Measurements from ENCODE around the gene MUC4.

DNA sequence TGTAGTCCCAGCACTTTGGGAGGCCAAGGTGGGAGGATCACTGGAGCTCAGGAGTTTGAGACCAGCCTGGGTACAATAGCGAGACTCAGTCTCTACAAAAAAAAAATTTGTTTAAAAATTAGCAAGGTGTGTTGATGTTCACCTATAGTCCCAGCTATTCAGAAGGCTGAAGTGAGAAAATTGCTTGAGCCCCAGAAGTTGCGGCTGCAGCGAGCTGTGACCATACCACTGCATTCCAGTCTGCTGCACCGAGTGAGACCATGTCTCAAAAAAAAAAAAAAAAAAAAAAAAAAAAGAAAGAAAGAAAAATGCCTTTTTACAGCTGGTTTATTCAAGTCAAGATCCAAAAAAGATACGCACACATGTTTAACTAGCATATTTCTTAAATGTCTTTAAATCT, 108.0 kb downstream of the MUC4 start:
- TF ChIP-seq, protein P1, sequence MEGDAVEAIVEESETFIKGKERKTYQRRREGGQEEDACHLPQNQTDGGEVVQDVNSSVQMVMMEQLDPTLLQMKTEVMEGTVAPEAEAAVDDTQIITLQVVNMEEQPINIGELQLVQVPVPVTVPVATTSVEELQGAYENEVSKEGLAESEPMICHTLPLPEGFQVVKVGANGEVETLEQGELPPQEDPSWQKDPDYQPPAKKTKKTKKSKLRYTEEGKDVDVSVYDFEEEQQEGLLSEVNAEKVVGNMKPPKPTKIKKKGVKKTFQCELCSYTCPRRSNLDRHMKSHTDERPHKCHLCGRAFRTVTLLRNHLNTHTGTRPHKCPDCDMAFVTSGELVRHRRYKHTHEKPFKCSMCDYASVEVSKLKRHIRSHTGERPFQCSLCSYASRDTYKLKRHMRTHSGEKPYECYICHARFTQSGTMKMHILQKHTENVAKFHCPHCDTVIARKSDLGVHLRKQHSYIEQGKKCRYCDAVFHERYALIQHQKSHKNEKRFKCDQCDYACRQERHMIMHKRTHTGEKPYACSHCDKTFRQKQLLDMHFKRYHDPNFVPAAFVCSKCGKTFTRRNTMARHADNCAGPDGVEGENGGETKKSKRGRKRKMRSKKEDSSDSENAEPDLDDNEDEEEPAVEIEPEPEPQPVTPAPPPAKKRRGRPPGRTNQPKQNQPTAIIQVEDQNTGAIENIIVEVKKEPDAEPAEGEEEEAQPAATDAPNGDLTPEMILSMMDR (IDR thresholded peaks at IDR 0.05; ENCODE audit: low read length) = no peak
- TF ChIP-seq EZH2 (IDR thresholded peaks at IDR 0.05; ENCODE audit: borderline replicate concordance, low read length) = no peak

Measured in OCI-LY1 (cell line).